HEK293T (cell line): Measurements from ENCODE around the gene MACROD2.

Source experiments
- CTCF ChIA-PET: fragments of 350-600 bp; formaldehyde crosslinking; extraction: SDS; loops from one replicate; lab custom pipeline; 2021; ENCODE audit warnings: antibody characterized with exemption, inconsistent platforms; lab: Yijun Ruan, JAX
- POLR2A ChIA-PET: fragments of 350-600 bp; formaldehyde crosslinking; extraction: SDS; loops from one replicate; lab custom pipeline; 2020; ENCODE audit warnings: antibody characterized with exemption, inconsistent platforms; lab: Yijun Ruan, JAX
- DNase-seq: peaks from one replicate; pipeline ENCODE4 v3.0.0; 2012; ENCODE audit warnings: mixed read lengths; ENCODE audit errors: extremely low spot score
- ARNT ChIP-seq: fragments of 450-650 bp; IDR thresholded peaks from 2 replicates; pipeline ENCODE4 v1.6.1; 2017; ENCODE audit warnings: mild to moderate bottlenecking
- BHLHE40 ChIP-seq: fragments of 450-650 bp; IDR thresholded peaks from 2 replicates; pipeline ENCODE4 v1.6.1; 2016; ENCODE audit warnings: mild to moderate bottlenecking, moderate library complexity, borderline replicate concordance
- CTBP1 ChIP-seq: fragments of 450-650 bp; IDR thresholded peaks from 2 replicates; pipeline ENCODE4 v1.6.1; 2016; ENCODE audit warnings: borderline replicate concordance
- ELF4 ChIP-seq: fragments of 450-650 bp; IDR thresholded peaks from 2 replicates; pipeline ENCODE4 v1.6.1; 2017; ENCODE audit warnings: antibody characterized with exemption
- FOXA1 ChIP-seq: fragments of 450-650 bp; IDR thresholded peaks from 2 replicates; pipeline ENCODE4 v1.6.1; 2016; ENCODE audit warnings: mild to moderate bottlenecking
- FOXK2 ChIP-seq: fragments of 450-650 bp; IDR thresholded peaks from 2 replicates; pipeline ENCODE4 v1.6.1; 2016; ENCODE audit warnings: mild to moderate bottlenecking
- FOXM1 ChIP-seq: fragments of 450-650 bp; IDR thresholded peaks from 2 replicates; pipeline ENCODE4 v1.6.1; 2017; ENCODE audit warnings: mild to moderate bottlenecking, borderline replicate concordance
- HDGF ChIP-seq: fragments of 450-650 bp; IDR thresholded peaks from 2 replicates; pipeline ENCODE4 v1.6.1; 2017; ENCODE audit warnings: antibody characterized with exemption, borderline replicate concordance
- L3MBTL2 ChIP-seq: fragments of 450-650 bp; conservative IDR thresholded peaks from 2 replicates; pipeline ENCODE4 v1.6.1; 2016; ENCODE audit warnings: mild to moderate bottlenecking
- LEF1 ChIP-seq: fragments of 450-650 bp; IDR thresholded peaks from 2 replicates; pipeline ENCODE4 v1.6.1; 2017; ENCODE audit warnings: mild to moderate bottlenecking, borderline replicate concordance
- NFRKB ChIP-seq: fragments of 450-650 bp; IDR thresholded peaks from 2 replicates; pipeline ENCODE4 v1.6.1; 2016; ENCODE audit warnings: mild to moderate bottlenecking, moderate library complexity
- PKNOX1 ChIP-seq: fragments of 450-650 bp; IDR thresholded peaks from 2 replicates; pipeline ENCODE4 v1.6.1; 2016
- SP1 ChIP-seq: fragments of 450-650 bp; IDR thresholded peaks from 2 replicates; pipeline ENCODE4 v1.6.1; 2017
- SUZ12 ChIP-seq: fragments of 450-650 bp; IDR thresholded peaks from 2 replicates; pipeline ENCODE4 v1.6.1; 2016; ENCODE audit warnings: mild to moderate bottlenecking
- TARDBP ChIP-seq: fragments of 450-650 bp; IDR thresholded peaks from 2 replicates; pipeline ENCODE4 v1.6.1; 2016
- ZNF384 ChIP-seq: fragments of 450-650 bp; IDR thresholded peaks from 2 replicates; pipeline ENCODE4 v1.6.1; 2016

MACROD2 gene

GRCh38 chr20:14599613-14600012, 604.3 kb downstream of the MACROD2 start:
- CTCF ChIA-PET, result no interaction called here

GRCh38 chr20:14600527-14600926, 605.2 kb downstream of the MACROD2 start:
- TF ChIP-seq TARDBP, result no peak
- no peak for TF ChIP-seq LEF1
- TF ChIP-seq PKNOX1, result no peak
- no peak for TF ChIP-seq L3MBTL2
- TF ChIP-seq SUZ12, result no peak
- TF ChIP-seq ARNT, result no peak
- no peak for TF ChIP-seq CTBP1
- no peak for TF ChIP-seq FOXM1
- no peak for TF ChIP-seq FOXK2
- TF ChIP-seq HDGF, result no peak
- no peak for TF ChIP-seq ELF4
- TF ChIP-seq ZNF384, result no peak
- TF ChIP-seq FOXA1, result no peak
- no peak for TF ChIP-seq BHLHE40
- no peak for TF ChIP-seq SP1
- TF ChIP-seq NFRKB, result no peak
- CTCF ChIA-PET, result no interaction called here
- DNase-seq, result no peak
- POLR2A ChIA-PET, result no interaction called here

More at GRCh38 chr20:14599613-14600012, 604.3 kb downstream of the MACROD2 start:
- no peak for TF ChIP-seq BHLHE40
- TF ChIP-seq SP1, result no peak
- no peak for TF ChIP-seq FOXK2
- no peak for TF ChIP-seq HDGF
- no peak for TF ChIP-seq ELF4
- TF ChIP-seq FOXM1, result no peak
- no peak for TF ChIP-seq ZNF384
- TF ChIP-seq SUZ12, result no peak
- no peak for TF ChIP-seq L3MBTL2
- TF ChIP-seq FOXA1, result no peak
- TF ChIP-seq TARDBP, result no peak
- TF ChIP-seq ARNT, result no peak
- TF ChIP-seq CTBP1, result no peak
- no peak for TF ChIP-seq PKNOX1
- no peak for TF ChIP-seq NFRKB
- no peak for TF ChIP-seq LEF1
- POLR2A ChIA-PET, result no interaction called here
- no peak for DNase-seq

- CTCF ChIA-PET, result no interaction called here
- POLR2A ChIA-PET, result no interaction called here
- TF ChIP-seq L3MBTL2 (no peak), HDGF (no peak), BHLHE40 (no peak), NFRKB (no peak), FOXA1 (no peak), SUZ12 (no peak), FOXK2 (no peak), TARDBP (no peak), CTBP1 (no peak), PKNOX1 (no peak), SP1 (no peak), LEF1 (no peak)
- no peak for DNase-seq
These were observed 608.8 kb downstream of the MACROD2 start for GRCh38 chr20:14604143-14604542.

GRCh38 chr20:14609328-14610221, 614.3 kb downstream of the MACROD2 start:
- ChIA-PET CTCF (no interaction called here), POLR2A (no interaction called here)
- TF ChIP-seq TARDBP (no peak), PKNOX1 (no peak), ARNT (no peak), CTBP1 (no peak), LEF1 (no peak), SUZ12 (no peak), FOXK2 (no peak), FOXA1 (no peak), L3MBTL2 (no peak), SP1 (no peak), BHLHE40 (no peak), ZNF384 (no peak), FOXM1 (no peak), HDGF (no peak), NFRKB (no peak), ELF4 (no peak)
- DNase-seq, result no peak

GRCh38 chr20:14611479-14611878, 616.2 kb downstream of the MACROD2 start:
- ChIA-PET CTCF (no interaction called here), POLR2A (no interaction called here)
- DNase-seq, result no peak
- TF ChIP-seq FOXM1 (no peak), LEF1 (no peak), HDGF (no peak), TARDBP (no peak), ARNT (no peak), NFRKB (no peak), L3MBTL2 (no peak), PKNOX1 (no peak), CTBP1 (no peak), ZNF384 (no peak), FOXA1 (no peak), SP1 (no peak), SUZ12 (no peak)
